Measurements from ENCODE around the gene GUK1.

GUK1 gene

DNA sequence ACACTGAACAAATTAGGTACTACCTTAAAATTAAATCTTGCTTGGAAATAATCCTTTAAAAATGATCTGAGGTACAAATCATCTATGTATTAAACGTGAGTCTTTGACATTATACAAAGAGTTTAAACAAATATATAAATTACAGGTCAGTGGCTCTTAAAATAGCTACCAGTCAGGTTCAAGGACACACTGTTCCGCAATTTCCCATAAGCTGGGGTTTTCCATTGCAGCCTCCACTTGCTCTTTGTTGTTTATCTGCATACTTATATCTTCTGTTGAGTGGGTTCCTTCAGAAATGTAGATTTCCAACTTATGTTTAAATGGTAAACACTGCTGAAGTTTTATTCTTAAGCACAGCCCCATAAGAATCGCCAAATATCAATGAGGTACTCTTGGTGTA lies 25.3 kb upstream of the GUK1 start:
- no peak overlapping the region for H3K4me3 ChIP-seq (ENCODE audit: low read depth in 1 of 2, low read length in 2 of 2)

DNA sequence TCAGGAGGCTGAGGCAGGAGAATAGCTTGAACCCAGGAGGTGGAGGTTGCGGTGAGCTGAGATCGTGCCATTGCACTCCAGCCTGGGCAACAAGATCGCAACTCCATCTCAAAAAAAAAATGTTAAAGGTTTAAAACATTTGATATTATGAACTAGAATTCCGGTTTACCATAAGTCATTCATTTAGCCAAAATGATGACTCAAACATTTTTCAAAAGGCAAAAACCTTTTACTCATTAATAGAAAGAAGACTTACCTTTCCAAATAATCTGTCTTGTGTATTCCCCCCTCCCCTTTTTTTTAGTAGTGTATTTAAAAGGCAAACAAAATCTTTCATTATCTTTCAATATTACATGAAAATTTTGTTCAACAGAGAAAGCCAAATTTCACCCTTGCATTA lies 22.7 kb upstream of the GUK1 start:
- no peaks in the 10 kb centered on the region for H3K9me3 ChIP-seq (ENCODE audit: control insufficient read depth in 1 of 2, low read length in 2 of 2)
- no peak overlapping the region for H3K4me3 ChIP-seq (ENCODE audit: low read depth in 1 of 2, low read length in 2 of 2)
- H3K4me1 ChIP-seq (ENCODE audit: control insufficient read depth in 1 of 2, insufficient read depth in 2 of 2, low read length in 2 of 2): no peaks in the 10 kb centered on the region
- no peak overlapping the region for H3K27ac ChIP-seq (ENCODE audit: low read length)
- no peaks in the 10 kb centered on the region for H3K36me3 ChIP-seq (ENCODE audit: control insufficient read depth in 1 of 2, insufficient read depth in 2 of 2, low read length in 2 of 2)
- no peaks in the 10 kb centered on the region for H3K27me3 ChIP-seq (ENCODE audit: low read depth, low read length)

More for the DNA sequence above, 25.3 kb upstream of the GUK1 start:
- no peak overlapping the region for H3K27ac ChIP-seq (ENCODE audit: low read length)
- no peaks in the 10 kb centered on the region for H3K36me3 ChIP-seq (ENCODE audit: control insufficient read depth in 1 of 2, insufficient read depth in 2 of 2, low read length in 2 of 2)
- H3K4me1 ChIP-seq (ENCODE audit: control insufficient read depth in 1 of 2, insufficient read depth in 2 of 2, low read length in 2 of 2): peaks cover 0 to 5% of the 10 kb centered on the region in 2 donors
- H3K9me3 ChIP-seq (ENCODE audit: control insufficient read depth in 1 of 2, low read length in 2 of 2): no peaks in the 10 kb centered on the region
- H3K27me3 ChIP-seq (ENCODE audit: low read depth, low read length): no peaks in the 10 kb centered on the region

DNA sequence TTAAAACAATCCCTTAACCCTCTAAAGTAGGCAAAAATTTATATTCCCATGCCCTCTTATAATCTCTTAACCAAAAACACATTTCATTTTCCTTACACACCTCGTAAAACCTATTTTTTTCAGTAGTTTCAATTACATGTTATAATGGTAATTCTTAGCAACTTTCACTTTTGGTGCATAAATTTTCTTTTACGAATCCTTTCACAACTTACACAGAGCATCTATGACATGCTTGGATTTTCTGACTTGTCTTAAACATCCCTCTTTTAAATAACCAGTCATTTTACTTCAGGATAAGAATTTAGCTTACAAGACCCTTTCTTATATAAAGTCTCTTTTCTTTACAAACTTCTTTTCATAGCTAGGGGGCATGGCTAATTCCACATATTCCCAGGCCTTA lies 22.0 kb upstream of the GUK1 start:
- Histone ChIP-seq H3K9me3 (ENCODE audit: control insufficient read depth in 1 of 2, low read length in 2 of 2) (no peaks in the 10 kb centered on the region), H3K4me1 (ENCODE audit: control insufficient read depth in 1 of 2, insufficient read depth in 2 of 2, low read length in 2 of 2) (no peaks in the 10 kb centered on the region), H3K27ac (ENCODE audit: low read length) (no peak overlapping the region), H3K27me3 (ENCODE audit: low read depth, low read length) (no peaks in the 10 kb centered on the region), H3K4me3 (ENCODE audit: low read depth in 1 of 2, low read length in 2 of 2) (no peak overlapping the region), H3K36me3 (ENCODE audit: control insufficient read depth in 1 of 2, insufficient read depth in 2 of 2, low read length in 2 of 2) (no peaks in the 10 kb centered on the region)

- H3K27me3 ChIP-seq (ENCODE audit: low read depth, low read length): no peaks in the 10 kb centered on the region
- no peaks in the 10 kb centered on the region for H3K36me3 ChIP-seq (ENCODE audit: control insufficient read depth in 1 of 2, insufficient read depth in 2 of 2, low read length in 2 of 2)
- no peaks in the 10 kb centered on the region for H3K9me3 ChIP-seq (ENCODE audit: control insufficient read depth in 1 of 2, low read length in 2 of 2)
- H3K27ac ChIP-seq (ENCODE audit: low read length): no peak overlapping the region
- no peaks in the 10 kb centered on the region for H3K4me1 ChIP-seq (ENCODE audit: control insufficient read depth in 1 of 2, insufficient read depth in 2 of 2, low read length in 2 of 2)
- no peak overlapping the region for H3K4me3 ChIP-seq (ENCODE audit: low read depth in 1 of 2, low read length in 2 of 2)
Measured at GRCh38 chr1:228120351-228120750, 19.7 kb upstream of the GUK1 start.

DNA sequence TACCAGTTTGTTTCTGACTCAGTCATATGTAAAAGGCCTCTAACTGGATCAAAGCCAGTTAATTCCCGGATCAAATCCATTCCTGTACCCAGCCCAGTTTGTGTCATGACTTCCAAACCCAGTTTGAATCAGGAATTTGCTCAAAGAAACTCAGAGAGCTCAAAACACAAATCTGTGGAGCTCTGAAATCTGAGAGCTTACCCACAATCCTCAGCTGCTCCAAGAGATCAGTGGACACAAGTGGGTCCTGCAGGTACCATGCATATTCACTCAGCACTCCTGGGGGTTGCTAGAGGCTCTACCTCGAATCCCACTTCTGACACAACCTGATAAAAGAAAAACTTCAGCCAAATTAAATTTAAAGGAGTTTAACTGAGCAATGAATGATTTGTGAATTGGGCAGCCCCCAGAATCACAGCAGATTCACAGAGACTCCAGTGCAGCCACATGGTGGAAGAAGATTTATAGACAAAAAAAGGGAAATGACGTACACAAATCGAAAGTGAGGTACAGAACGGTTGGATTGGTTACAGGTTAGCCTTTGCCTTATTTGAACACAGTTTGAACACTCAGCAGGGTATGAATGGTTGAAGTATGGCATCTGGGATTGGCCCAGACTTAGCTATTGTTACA lies 19.1 kb upstream of the GUK1 start:
- H3K27me3 ChIP-seq (ENCODE audit: low read depth, low read length): no peaks in the 10 kb centered on the region
- no peaks in the 10 kb centered on the region for H3K4me1 ChIP-seq (ENCODE audit: control insufficient read depth in 1 of 2, insufficient read depth in 2 of 2, low read length in 2 of 2)
- H3K9me3 ChIP-seq (ENCODE audit: control insufficient read depth in 1 of 2, low read length in 2 of 2): no peaks in the 10 kb centered on the region
- no peak overlapping the region for H3K4me3 ChIP-seq (ENCODE audit: low read depth in 1 of 2, low read length in 2 of 2)
- no peak overlapping the region for H3K27ac ChIP-seq (ENCODE audit: low read length)
- H3K36me3 ChIP-seq (ENCODE audit: control insufficient read depth in 1 of 2, insufficient read depth in 2 of 2, low read length in 2 of 2): no peaks in the 10 kb centered on the region

DNA sequence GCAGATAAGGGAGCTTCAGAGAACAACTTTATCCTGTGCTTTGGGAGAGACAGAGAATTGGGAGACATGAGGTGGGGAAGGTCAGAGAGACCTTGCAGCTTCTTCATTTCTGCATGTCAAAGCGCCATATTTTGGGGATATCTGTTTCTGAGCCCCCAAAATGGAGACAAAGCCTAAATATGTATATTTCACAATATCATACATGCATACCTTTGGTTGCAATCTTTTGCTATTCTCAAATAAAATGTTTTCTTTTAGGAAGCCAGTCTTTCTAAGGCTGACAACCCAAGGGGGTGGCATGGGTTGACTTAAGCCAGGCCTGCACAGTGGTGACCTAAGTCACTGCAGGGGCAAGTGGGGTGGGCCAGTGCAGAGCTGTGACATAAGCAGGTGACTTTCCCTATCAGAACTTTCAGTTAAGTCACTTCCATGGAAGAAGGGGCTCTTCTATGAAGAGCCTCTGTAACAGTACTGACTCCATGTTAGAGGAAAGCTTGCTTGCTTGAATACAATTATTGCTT lies 17.1 kb upstream of the GUK1 start:
- no peaks in the 10 kb centered on the region for H3K9me3 ChIP-seq (ENCODE audit: control insufficient read depth in 1 of 2, low read length in 2 of 2)
- no peaks in the 10 kb centered on the region for H3K36me3 ChIP-seq (ENCODE audit: control insufficient read depth in 1 of 2, insufficient read depth in 2 of 2, low read length in 2 of 2)

DNA sequence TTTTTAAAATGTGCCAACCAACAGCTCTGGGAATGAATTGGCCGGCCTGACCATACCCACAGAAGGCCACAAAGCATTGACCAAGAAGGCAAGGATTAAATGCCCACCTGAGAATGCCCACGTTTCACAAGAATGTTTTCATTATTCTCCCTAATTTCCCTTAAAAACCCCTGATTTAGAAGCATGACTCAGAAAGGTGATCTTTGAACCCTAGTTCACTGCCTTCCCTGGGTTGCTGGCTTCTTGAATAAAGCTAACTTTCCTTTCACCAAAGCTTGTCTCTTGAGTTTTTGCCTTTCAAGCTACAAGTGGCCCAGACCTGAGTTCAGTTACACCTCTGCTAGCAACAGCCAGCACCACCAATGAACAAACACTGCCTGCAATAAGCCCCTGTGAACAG lies 16.6 kb upstream of the GUK1 start:
- Histone ChIP-seq H3K27me3 (ENCODE audit: low read depth, low read length) (no peaks in the 10 kb centered on the region), H3K4me3 (ENCODE audit: low read depth in 1 of 2, low read length in 2 of 2) (no peak overlapping the region), H3K9me3 (ENCODE audit: control insufficient read depth in 1 of 2, low read length in 2 of 2) (no peaks in the 10 kb centered on the region), H3K36me3 (ENCODE audit: control insufficient read depth in 1 of 2, insufficient read depth in 2 of 2, low read length in 2 of 2) (no peaks in the 10 kb centered on the region), H3K27ac (ENCODE audit: low read length) (no peak overlapping the region), H3K4me1 (ENCODE audit: control insufficient read depth in 1 of 2, insufficient read depth in 2 of 2, low read length in 2 of 2) (no peaks in the 10 kb centered on the region)

More for the DNA sequence above, 17.1 kb upstream of the GUK1 start:
- Histone ChIP-seq H3K27me3 (ENCODE audit: low read depth, low read length) (no peaks in the 10 kb centered on the region), H3K4me1 (ENCODE audit: control insufficient read depth in 1 of 2, insufficient read depth in 2 of 2, low read length in 2 of 2) (no peaks in the 10 kb centered on the region), H3K4me3 (ENCODE audit: low read depth in 1 of 2, low read length in 2 of 2) (no peak overlapping the region), H3K27ac (ENCODE audit: low read length) (no peak overlapping the region)

- no peak overlapping the region for H3K4me3 ChIP-seq (ENCODE audit: low read depth in 1 of 2, low read length in 2 of 2)
- H3K36me3 ChIP-seq (ENCODE audit: control insufficient read depth in 1 of 2, insufficient read depth in 2 of 2, low read length in 2 of 2): no peaks in the 10 kb centered on the region
- no peaks in the 10 kb centered on the region for H3K27me3 ChIP-seq (ENCODE audit: low read depth, low read length)
- H3K4me1 ChIP-seq (ENCODE audit: control insufficient read depth in 1 of 2, insufficient read depth in 2 of 2, low read length in 2 of 2): no peaks in the 10 kb centered on the region
- H3K27ac ChIP-seq (ENCODE audit: low read length): no peak overlapping the region
- H3K9me3 ChIP-seq (ENCODE audit: control insufficient read depth in 1 of 2, low read length in 2 of 2): no peaks in the 10 kb centered on the region
Measured at GRCh38 chr1:228125185-228125584, 14.9 kb upstream of the GUK1 start.

DNA sequence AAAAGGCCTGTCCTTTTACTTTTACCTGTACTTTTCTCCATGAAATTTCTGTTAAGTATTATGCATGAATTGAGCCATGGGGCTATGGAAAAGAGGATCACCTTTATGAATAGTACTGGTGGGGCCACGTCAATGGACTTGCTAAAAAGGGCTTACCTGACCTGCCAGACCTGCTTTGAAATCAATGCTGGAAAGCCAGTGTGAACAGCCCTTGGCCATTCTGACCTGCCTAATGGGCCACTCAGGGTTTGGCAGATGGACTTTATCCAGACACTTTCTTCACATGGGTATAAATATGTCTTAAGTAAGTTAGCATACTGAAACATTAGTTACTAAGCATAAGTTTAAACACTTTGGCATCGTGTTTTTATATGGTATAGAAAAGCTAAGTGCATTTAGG lies 8.3 kb upstream of the GUK1 start:
- no peaks in the 10 kb centered on the region for H3K4me1 ChIP-seq (ENCODE audit: control insufficient read depth in 1 of 2, insufficient read depth in 2 of 2, low read length in 2 of 2)
- no peaks in the 10 kb centered on the region for H3K27me3 ChIP-seq (ENCODE audit: low read depth, low read length)
- H3K36me3 ChIP-seq (ENCODE audit: control insufficient read depth in 1 of 2, insufficient read depth in 2 of 2, low read length in 2 of 2): no peaks in the 10 kb centered on the region
- H3K4me3 ChIP-seq (ENCODE audit: low read depth in 1 of 2, low read length in 2 of 2): no peak overlapping the region
- H3K27ac ChIP-seq (ENCODE audit: low read length): no peak overlapping the region
- H3K9me3 ChIP-seq (ENCODE audit: control insufficient read depth in 1 of 2, low read length in 2 of 2): no peaks in the 10 kb centered on the region

GRCh38 chr1:228134591-228134990 lies 5.5 kb upstream of the GUK1 start:
- H3K27ac ChIP-seq (ENCODE audit: low read length): no peak overlapping the region
- no peaks in the 10 kb centered on the region for H3K4me1 ChIP-seq (ENCODE audit: control insufficient read depth in 1 of 2, insufficient read depth in 2 of 2, low read length in 2 of 2)
- H3K36me3 ChIP-seq (ENCODE audit: control insufficient read depth in 1 of 2, insufficient read depth in 2 of 2, low read length in 2 of 2): no peaks in the 10 kb centered on the region
- H3K9me3 ChIP-seq (ENCODE audit: control insufficient read depth in 1 of 2, low read length in 2 of 2): no peaks in the 10 kb centered on the region
- H3K4me3 ChIP-seq (ENCODE audit: low read depth in 1 of 2, low read length in 2 of 2): no peak overlapping the region
- no peaks in the 10 kb centered on the region for H3K27me3 ChIP-seq (ENCODE audit: low read depth, low read length)

GRCh38 chr1:228136901-228137300 lies 3.2 kb upstream of the GUK1 start:
- H3K4me1 ChIP-seq (ENCODE audit: control insufficient read depth in 1 of 2, insufficient read depth in 2 of 2, low read length in 2 of 2): peaks cover 3 to 12% of the 10 kb centered on the region in 2 donors
- H3K4me3 ChIP-seq (ENCODE audit: low read depth in 1 of 2, low read length in 2 of 2): no peak overlapping the region
- H3K9me3 ChIP-seq (ENCODE audit: control insufficient read depth in 1 of 2, low read length in 2 of 2): no peaks in the 10 kb centered on the region
- no peak overlapping the region for H3K27ac ChIP-seq (ENCODE audit: low read length)
- H3K27me3 ChIP-seq (ENCODE audit: low read depth, low read length): no peaks in the 10 kb centered on the region
- H3K36me3 ChIP-seq (ENCODE audit: control insufficient read depth in 1 of 2, insufficient read depth in 2 of 2, low read length in 2 of 2): peaks cover 0 to 4% of the 10 kb centered on the region in 2 donors

GRCh38 chr1:228139406-228139930 lies 611 bp upstream of the GUK1 start:
- H3K36me3 ChIP-seq (ENCODE audit: control insufficient read depth in 1 of 2, insufficient read depth in 2 of 2, low read length in 2 of 2): peaks cover 0 to 4% of the 10 kb centered on the region in 2 donors
- H3K9me3 ChIP-seq (ENCODE audit: control insufficient read depth in 1 of 2, low read length in 2 of 2): no peaks in the 10 kb centered on the region
- H3K4me1 ChIP-seq (ENCODE audit: control insufficient read depth in 1 of 2, insufficient read depth in 2 of 2, low read length in 2 of 2): peaks cover 12 to 37% of the 10 kb centered on the region in 2 donors
- H3K27me3 ChIP-seq (ENCODE audit: low read depth, low read length): no peaks in the 10 kb centered on the region
- H3K27ac ChIP-seq (ENCODE audit: low read length): peak overlapping the region; percentile 83
- H3K4me3 ChIP-seq (ENCODE audit: low read depth in 1 of 2, low read length in 2 of 2): peak overlapping the region; percentile 89 to 92

Data from muscle layer of duodenum (tissue), 2 donors.